Dendritic cell treated with granulocyte-macrophage colony-stimulating factor and Interleukin-4, amounts not matched to agents 40 ng/mL and 50 ng/mL, for 4 days (primary cell): ENCODE data around the gene RAMP1.
"Not testable (repeated sequence)": the region's sequence is repeated elsewhere in the genome, so short reads cannot be mapped to it uniquely, and the experiment has no call there.

ENCODE experiments used
- H3K27ac Mint-ChIP-seq: one replicate; pipeline ENCODE4 v1.8.0; 2022; ENCODE audit warnings: mild to moderate bottlenecking, mixed read lengths
- H3K27me3 Mint-ChIP-seq: one replicate; pipeline ENCODE4 v1.8.0; 2022; ENCODE audit warnings: mild to moderate bottlenecking, mixed read lengths
- H3K36me3 Mint-ChIP-seq: one replicate; pipeline ENCODE4 v1.8.0; 2022; ENCODE audit warnings: low read depth, mixed read lengths
- H3K4me1 Mint-ChIP-seq: one replicate; pipeline ENCODE4 v1.8.0; 2022; ENCODE audit warnings: low read depth, mixed read lengths
- H3K4me3 Mint-ChIP-seq: one replicate; pipeline ENCODE4 v1.8.0; 2022; ENCODE audit warnings: mild to moderate bottlenecking, moderate library complexity, mixed read lengths
- H3K9me3 Mint-ChIP-seq: one replicate; pipeline ENCODE4 v1.8.0; 2022; ENCODE audit warnings: mixed read lengths
- intact Hi-C: fragments of 100-400 bp; cut with micrococcal nuclease; formaldehyde crosslinking; loops from one replicate; pipeline ENCODE4 v1.15.0; 2022

The RAMP1 gene

DNA sequence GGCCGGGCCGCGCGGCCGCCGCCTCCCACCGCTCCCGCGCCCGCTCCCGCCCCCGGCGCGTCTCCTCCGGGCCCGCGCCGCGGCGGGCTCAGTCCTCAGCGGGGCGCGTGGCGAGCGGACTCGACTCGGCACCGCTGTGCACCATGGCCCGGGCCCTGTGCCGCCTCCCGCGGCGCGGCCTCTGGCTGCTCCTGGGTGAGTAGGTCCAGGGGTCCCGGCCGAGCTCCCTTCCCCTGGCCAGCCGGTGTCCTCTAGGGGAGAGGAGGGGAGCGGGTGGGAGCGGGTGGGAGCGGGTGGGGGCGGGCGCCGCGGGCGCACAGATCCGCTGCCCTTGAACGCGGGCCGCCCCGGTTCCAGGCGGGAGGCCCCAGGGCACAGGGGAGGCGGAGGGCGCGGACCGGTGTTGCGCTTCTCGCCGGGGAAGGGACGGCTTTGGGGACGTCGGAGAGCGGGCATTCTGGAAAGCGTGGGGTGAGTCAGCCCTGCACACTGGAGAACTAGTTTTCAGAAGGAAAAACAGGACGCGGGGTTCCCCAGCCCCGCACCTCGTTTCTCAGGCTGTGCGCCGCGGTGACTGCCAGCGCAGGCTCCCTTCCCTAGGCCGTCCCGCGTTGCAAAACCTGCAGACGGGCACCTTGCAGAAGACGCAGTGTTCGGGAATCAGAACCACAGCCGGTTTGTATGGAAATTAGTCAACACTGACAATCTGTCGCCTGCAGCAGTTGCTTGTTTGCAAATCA is at the start of gene RAMP1:
TSS of gene RAMP1 (plus strand) at position 91 of the 740 bp plus-strand sequence. CDS start at position 144, 53 bp downstream.
- intact Hi-C loops: loop anchor here (2.0 kb wide), 3 partner anchors 39 to 247 kb away; no protein-coding TSS in a partner anchor
- Mint-ChIP-seq H3K9me3 (no peaks in the 10 kb centered on the region), H3K36me3 (peaks cover 63% of the 10 kb centered on the region), H3K4me1 (peaks cover 45% of the 10 kb centered on the region), H3K27ac (peak within 1 kb of the TSS; percentile 84), H3K27me3 (peaks cover 65% of the 10 kb centered on the region), H3K4me3 (peak within 1 kb of the TSS; percentile 88)

DNA sequence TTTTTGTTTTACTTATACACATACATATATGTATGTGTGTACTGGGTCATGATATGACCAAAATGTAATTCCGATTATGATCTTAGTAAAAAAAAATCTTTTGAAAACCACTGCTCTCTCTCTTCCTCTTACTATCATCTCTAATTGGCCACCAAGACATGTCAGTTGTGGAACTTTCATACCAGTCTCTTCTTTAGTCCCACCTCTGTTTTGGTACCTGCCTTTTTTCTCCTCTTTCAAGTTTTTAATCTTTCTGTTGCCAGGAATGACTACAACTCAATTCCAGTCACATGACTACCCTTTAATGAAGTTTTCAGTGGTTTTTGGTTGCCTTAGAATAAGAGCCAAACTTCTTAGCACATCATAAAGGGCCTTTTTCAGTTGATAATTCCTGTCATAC is 43.8 kb upstream of the RAMP1 start:
- intact Hi-C loops: no loop called here
- Mint-ChIP-seq H3K36me3 (no peaks in the 10 kb centered on the region), H3K27me3 (peaks cover 2% of the 10 kb centered on the region), H3K4me3 (no peak overlapping the region), H3K27ac (peak overlapping the region; percentile 16), H3K4me1 (peaks cover 13% of the 10 kb centered on the region), H3K9me3 (no peaks in the 10 kb centered on the region)

DNA sequence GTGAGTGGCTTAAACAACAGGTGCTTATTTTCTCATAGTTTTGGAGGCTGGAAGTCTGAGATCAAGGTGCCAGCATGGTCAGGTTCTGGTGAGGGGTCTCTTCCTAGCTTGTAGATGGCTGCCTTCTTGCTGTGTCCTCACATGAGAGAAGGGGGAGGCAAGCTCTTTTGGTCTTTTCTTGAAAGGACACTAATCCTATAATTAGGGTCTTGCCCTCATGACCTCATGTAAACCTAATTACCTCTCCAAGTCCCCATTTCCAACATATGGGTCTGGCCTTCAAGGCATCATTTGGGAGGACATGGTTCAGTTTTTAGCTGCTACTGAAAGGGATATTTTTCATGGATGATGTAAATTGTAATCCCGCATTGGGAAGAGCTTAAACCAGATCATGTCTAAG is 42.9 kb upstream of the RAMP1 start:
- Mint-ChIP-seq H3K36me3 (no peaks in the 10 kb centered on the region), H3K4me3 (no peak overlapping the region), H3K27ac (peak overlapping the region; percentile 45)

DNA sequence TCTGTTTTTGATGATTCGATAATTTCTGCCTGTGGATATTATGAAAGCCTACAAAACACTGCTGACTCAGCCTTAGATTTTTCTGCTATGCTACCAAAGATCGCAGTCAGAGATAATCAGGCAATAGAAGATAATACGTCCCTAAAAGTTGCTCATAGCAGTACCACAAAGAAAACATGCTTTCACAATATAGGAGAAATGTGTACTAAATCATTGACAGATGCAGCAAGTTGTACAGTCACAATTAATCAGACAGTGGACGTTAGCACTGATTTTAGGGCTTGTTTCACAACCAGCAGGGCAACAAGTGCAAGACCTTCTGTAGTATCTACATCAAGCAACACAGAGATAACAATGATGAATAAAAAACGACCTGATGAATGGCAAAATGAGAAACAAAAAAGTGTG is 41.4 kb upstream of the RAMP1 start:
- no peaks in the 10 kb centered on the region for H3K27me3 Mint-ChIP-seq
- no peaks in the 10 kb centered on the region for H3K9me3 Mint-ChIP-seq
- no peak overlapping the region for H3K4me3 Mint-ChIP-seq
- intact Hi-C loops: no loop called here
- no peaks in the 10 kb centered on the region for H3K36me3 Mint-ChIP-seq
- H3K4me1 Mint-ChIP-seq: peaks cover 11% of the 10 kb centered on the region
- H3K27ac Mint-ChIP-seq: no peak overlapping the region

More for the DNA sequence above, 42.9 kb upstream of the RAMP1 start:
- Mint-ChIP-seq H3K27me3 (no peaks in the 10 kb centered on the region), H3K9me3 (no peaks in the 10 kb centered on the region), H3K4me1 (peaks cover 11% of the 10 kb centered on the region)
- intact Hi-C loops: no loop called here

DNA sequence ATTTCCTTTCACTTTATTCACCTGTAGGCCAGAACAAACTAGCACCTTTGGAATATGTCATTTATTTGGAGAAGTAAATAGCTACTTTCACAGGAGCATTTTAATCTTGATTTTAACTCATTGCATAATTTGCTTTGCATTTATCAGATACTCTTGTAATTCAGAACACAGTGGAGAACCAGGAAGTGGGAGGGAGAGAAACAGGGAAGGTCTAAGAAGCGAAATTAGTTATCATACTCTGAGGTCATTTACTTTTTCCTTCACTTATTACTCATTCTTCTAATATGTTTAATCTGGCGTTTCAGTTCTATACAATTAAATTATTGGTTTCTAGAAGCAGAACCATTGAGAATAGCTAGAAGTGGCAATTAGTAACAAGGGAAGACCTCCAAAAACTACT is 40.2 kb upstream of the RAMP1 start:
- H3K27ac Mint-ChIP-seq: no peak overlapping the region
- intact Hi-C loops: no loop called here
- no peaks in the 10 kb centered on the region for H3K36me3 Mint-ChIP-seq
- peaks cover 11% of the 10 kb centered on the region for H3K4me1 Mint-ChIP-seq
- H3K9me3 Mint-ChIP-seq: no peaks in the 10 kb centered on the region
- no peaks in the 10 kb centered on the region for H3K27me3 Mint-ChIP-seq
- no peak overlapping the region for H3K4me3 Mint-ChIP-seq

DNA sequence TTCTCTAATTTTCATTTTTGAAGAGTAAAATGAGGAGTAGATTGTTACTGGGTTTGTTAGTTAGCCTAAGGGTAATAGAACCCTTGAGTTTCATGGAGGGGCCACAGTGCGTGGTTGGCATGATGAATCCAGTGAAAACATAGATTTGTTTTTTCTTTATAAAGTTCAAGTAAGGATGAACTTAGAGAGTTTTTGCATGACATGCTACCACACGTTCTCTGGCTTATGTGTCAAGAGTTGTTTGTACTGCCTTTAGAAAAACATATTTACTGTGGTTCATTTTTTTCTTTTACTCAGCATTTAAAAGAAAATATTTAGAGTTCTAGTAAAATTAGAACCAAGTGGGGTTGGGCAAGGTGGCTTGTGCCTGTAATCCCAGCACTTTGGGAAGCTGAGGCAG is 39.0 kb upstream of the RAMP1 start:
- no peak overlapping the region for H3K4me3 Mint-ChIP-seq
- peaks cover 11% of the 10 kb centered on the region for H3K4me1 Mint-ChIP-seq
- peak overlapping the region; percentile 37 for H3K27ac Mint-ChIP-seq
- no peaks in the 10 kb centered on the region for H3K27me3 Mint-ChIP-seq
- H3K9me3 Mint-ChIP-seq: no peaks in the 10 kb centered on the region
- intact Hi-C loops: no loop called here
- H3K36me3 Mint-ChIP-seq: no peaks in the 10 kb centered on the region

DNA sequence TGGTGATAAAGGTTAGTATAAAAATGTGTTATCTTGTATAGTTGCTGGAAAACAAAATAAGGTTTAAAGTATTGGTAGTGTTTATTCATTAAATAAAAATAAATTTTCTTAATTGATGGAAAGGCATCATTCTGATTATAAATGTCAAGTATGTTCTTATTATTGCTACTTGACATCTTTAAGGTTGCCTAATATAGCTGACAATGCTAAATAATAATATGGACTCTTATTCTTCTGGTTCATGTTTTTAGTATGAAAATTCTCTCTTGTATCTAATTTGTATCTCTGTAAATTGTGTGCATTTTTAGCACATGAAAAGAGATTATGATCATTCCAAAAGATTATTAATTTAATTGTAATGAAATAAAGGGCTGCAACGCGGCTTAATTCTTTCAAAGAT is 35.9 kb upstream of the RAMP1 start:
- no peaks in the 10 kb centered on the region for H3K9me3 Mint-ChIP-seq
- H3K4me1 Mint-ChIP-seq: peaks cover 5% of the 10 kb centered on the region
- H3K36me3 Mint-ChIP-seq: no peaks in the 10 kb centered on the region
- intact Hi-C loops: no loop called here
- no peak overlapping the region for H3K27ac Mint-ChIP-seq
- no peak overlapping the region for H3K4me3 Mint-ChIP-seq
- no peaks in the 10 kb centered on the region for H3K27me3 Mint-ChIP-seq

DNA sequence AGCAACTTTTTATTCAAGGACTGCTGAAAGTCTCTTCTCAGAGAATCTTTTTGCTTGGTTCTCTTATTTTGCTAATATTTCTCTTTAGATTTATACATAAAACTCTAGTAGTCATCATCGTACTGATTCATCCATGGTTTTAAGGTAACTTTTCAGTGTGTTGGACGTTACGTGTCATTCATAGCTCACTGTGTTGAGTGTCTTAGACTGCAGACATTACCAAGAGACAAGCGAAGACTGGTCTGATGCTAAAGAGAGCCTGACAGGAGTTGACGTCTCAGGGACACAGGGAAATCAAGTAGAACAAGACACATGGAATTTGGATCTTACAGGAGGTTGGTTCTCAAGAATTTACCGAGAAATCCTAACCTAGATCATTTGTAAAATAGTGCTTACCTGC is 35.3 kb upstream of the RAMP1 start:
- H3K9me3 Mint-ChIP-seq: no peaks in the 10 kb centered on the region

DNA sequence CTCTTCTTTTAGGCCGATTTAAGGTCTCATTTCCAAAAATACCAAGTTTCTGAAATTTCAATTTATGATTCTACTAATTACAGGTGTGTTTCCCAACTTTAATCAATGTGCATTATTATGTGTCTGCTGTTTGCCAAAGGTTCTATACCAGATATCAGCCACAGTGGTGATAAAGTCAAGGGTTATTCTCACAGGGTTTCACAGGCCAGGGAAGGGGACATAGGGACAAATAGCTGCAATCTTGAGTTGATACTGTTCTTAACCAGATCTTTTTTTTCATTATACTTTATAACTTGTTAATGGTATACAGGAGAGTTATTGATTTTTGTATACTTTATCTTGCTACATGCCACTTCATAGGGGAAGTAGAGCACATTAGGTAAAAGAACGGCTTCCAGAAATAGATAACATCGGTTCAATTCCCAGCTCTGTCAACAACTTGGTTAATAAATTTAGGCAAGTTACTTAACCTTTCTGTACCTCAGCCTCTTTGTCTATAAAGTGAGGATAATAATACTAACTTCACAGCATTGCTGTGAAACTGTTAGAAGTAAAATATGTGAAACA is 31.9 kb upstream of the RAMP1 start:
- Mint-ChIP-seq H3K4me3 (no peak overlapping the region), H3K27me3 (no peaks in the 10 kb centered on the region), H3K36me3 (no peaks in the 10 kb centered on the region), H3K4me1 (no peaks in the 10 kb centered on the region), H3K9me3 (no peaks in the 10 kb centered on the region), H3K27ac (no peak overlapping the region)
- intact Hi-C loops: no loop called here

More for the DNA sequence above, 35.3 kb upstream of the RAMP1 start:
- no peak overlapping the region for H3K4me3 Mint-ChIP-seq
- H3K4me1 Mint-ChIP-seq: peaks cover 3% of the 10 kb centered on the region
- no peaks in the 10 kb centered on the region for H3K27me3 Mint-ChIP-seq
- intact Hi-C loops: no loop called here
- no peak overlapping the region for H3K27ac Mint-ChIP-seq
- H3K36me3 Mint-ChIP-seq: no peaks in the 10 kb centered on the region

DNA sequence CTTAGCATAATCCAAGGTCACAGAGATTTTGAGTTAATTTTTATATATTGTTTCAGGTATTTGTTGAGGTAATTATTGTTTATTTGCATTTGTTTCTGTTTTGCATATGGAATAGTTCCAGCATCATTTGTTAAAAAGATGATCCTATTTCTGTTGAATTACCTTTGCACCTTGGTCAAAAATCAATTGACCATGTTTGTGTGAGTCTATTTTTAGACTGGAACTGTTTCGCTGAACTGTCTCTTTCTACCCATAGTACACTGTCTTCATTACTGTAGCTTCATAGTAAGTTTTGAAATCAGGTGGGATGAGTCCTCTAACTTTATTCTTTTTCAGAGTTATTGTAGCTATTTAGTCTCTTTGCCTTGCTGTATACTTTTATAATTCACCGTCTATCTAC is 28.9 kb upstream of the RAMP1 start:
- Mint-ChIP-seq H3K4me3 (no peak overlapping the region), H3K27me3 (no peaks in the 10 kb centered on the region), H3K4me1 (no peaks in the 10 kb centered on the region), H3K27ac (no peak overlapping the region), H3K36me3 (no peaks in the 10 kb centered on the region), H3K9me3 (no peaks in the 10 kb centered on the region)
- intact Hi-C loops: no loop called here

DNA sequence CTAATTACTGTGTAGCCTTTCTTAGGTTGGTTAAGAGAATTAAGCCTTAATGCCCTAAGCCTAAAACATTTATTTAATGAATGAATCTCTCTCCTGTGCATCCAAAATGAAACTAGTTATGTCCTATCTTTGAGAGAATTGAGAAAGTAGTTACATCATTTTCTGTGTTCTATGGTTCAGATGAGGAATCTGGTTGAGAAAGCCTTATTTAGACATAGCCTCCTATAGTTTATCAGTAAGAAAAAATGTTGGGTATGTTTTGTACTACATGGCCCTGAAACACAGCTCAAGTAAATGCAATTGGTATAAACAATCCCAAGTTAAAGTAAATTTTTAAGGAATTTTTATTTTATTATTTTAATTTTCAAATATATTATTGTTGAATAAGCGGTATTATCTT is 25.9 kb upstream of the RAMP1 start:
- H3K27me3 Mint-ChIP-seq: no peaks in the 10 kb centered on the region
- H3K36me3 Mint-ChIP-seq: no peaks in the 10 kb centered on the region
- no peaks in the 10 kb centered on the region for H3K9me3 Mint-ChIP-seq
- intact Hi-C loops: no loop called here
- no peak overlapping the region for H3K27ac Mint-ChIP-seq
- H3K4me1 Mint-ChIP-seq: no peaks in the 10 kb centered on the region
- H3K4me3 Mint-ChIP-seq: no peak overlapping the region

DNA sequence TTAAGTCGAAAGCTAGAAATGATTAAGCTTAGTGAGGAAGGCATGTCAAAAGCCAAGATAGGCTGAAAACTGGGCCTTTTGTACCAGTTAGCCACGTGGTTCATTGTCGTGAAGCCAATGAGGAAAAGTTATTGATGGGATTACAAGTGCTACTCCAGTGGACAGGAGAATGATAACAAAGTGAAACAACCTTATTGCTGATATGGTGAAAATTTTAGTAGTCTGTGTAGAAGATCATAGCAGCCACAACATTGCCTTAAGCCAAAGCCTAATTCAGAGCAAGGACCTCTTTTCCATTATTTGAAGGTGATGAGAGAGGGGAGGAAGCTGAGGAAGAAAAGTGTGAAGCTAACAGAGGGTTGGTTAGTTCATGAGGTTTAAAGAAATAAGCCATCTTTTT is 24.1 kb upstream of the RAMP1 start:
- no peaks in the 10 kb centered on the region for H3K4me1 Mint-ChIP-seq
- no peak overlapping the region for H3K4me3 Mint-ChIP-seq
- intact Hi-C loops: no loop called here
- no peaks in the 10 kb centered on the region for H3K36me3 Mint-ChIP-seq
- H3K27ac Mint-ChIP-seq: no peak overlapping the region
- H3K9me3 Mint-ChIP-seq: no peaks in the 10 kb centered on the region
- H3K27me3 Mint-ChIP-seq: peaks cover 2% of the 10 kb centered on the region

DNA sequence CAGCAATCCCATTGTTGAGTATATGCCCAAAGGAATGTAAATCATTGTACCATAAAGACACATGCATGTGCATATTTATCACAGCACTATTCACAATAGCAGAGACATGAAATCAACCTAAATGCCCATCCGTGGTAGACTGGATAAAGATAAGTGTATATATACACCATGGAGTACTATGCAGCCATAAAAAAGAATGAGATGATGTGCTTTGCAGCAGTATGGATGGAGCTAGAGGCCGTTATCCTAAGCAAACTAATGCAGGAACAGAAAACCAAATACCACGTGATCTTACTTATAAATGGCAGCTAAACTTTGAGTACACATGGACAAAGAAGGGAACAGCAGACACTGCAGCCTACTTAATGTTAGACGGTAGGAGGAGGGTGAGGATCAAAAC is 18.4 kb upstream of the RAMP1 start:
- Mint-ChIP-seq H3K4me1 (no peaks in the 10 kb centered on the region), H3K9me3 (no peaks in the 10 kb centered on the region), H3K27me3 (peaks cover 5% of the 10 kb centered on the region), H3K4me3 (no peak overlapping the region), H3K27ac (no peak overlapping the region), H3K36me3 (no peaks in the 10 kb centered on the region)
- intact Hi-C loops: no loop called here

DNA sequence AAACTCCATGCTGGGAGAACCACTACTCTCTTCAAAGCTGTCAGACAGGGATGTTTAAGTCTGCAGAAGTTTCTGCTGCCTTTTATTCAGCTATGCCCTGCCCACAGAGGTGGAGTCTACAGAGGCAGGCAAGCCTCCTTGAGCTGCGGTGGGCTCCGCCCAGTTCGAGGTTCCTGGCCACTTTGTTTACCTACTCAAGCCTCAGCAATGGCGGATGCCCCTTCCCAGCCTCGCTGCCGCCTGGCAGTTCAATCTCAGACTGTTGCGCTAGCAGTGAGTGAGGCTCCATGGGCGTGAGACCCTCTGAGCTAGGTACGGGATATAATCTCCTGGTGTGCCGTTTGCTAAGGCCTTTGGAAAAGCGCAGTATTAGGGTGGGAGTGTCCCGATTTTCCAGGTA is 10.5 kb upstream of the RAMP1 start:
- H3K4me3 Mint-ChIP-seq, intact Hi-C loops, H3K27ac Mint-ChIP-seq, H3K36me3 Mint-ChIP-seq, H3K4me1 Mint-ChIP-seq: not testable (repeated sequence)
- H3K27me3 Mint-ChIP-seq: peaks cover 12% of the 10 kb centered on the region
- H3K9me3 Mint-ChIP-seq: peaks cover 23% of the 10 kb centered on the region

DNA sequence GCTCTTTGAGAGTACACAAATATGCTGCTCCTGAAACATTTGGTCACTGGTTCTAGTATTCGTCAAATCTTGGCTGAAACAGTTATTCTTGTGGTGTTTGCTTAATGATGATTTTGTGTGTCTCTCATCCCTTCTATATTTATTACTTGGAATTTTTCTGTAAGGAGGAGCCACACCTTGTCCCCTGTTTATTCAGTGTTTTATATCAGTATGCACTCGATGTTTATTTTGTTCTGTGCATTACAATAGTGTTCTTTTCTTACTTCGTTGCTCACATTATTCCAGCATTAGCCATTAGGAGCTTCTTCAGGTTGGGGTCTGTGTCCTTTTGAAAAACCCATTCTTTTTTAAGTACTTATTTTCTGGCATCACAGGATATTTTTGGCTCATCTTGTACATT is 5.1 kb upstream of the RAMP1 start:
- Mint-ChIP-seq H3K27me3 (peaks cover 33% of the 10 kb centered on the region), H3K27ac (no peak overlapping the region), H3K4me1 (peaks cover 23% of the 10 kb centered on the region), H3K4me3 (no peak overlapping the region), H3K36me3 (peaks cover 9% of the 10 kb centered on the region), H3K9me3 (no peaks in the 10 kb centered on the region)
- intact Hi-C loops: no loop called here
